GM18499 (cell line): Measurements from ENCODE around the gene RABEPK.
"Not testable (repeated sequence)": the region's sequence is repeated elsewhere in the genome, so short reads cannot be mapped to it uniquely, and the experiment has no call there.

Experiments
- ATAC-seq: cut with Tn5 transposase; IDR thresholded peaks from one replicate; pipeline ENCODE4 v1.9.1; 2021; ENCODE audit warnings: moderate number of reproducible peaks; ENCODE audit not compliant: insufficient read depth, unreplicated experiment

RABEPK gene

DNA sequence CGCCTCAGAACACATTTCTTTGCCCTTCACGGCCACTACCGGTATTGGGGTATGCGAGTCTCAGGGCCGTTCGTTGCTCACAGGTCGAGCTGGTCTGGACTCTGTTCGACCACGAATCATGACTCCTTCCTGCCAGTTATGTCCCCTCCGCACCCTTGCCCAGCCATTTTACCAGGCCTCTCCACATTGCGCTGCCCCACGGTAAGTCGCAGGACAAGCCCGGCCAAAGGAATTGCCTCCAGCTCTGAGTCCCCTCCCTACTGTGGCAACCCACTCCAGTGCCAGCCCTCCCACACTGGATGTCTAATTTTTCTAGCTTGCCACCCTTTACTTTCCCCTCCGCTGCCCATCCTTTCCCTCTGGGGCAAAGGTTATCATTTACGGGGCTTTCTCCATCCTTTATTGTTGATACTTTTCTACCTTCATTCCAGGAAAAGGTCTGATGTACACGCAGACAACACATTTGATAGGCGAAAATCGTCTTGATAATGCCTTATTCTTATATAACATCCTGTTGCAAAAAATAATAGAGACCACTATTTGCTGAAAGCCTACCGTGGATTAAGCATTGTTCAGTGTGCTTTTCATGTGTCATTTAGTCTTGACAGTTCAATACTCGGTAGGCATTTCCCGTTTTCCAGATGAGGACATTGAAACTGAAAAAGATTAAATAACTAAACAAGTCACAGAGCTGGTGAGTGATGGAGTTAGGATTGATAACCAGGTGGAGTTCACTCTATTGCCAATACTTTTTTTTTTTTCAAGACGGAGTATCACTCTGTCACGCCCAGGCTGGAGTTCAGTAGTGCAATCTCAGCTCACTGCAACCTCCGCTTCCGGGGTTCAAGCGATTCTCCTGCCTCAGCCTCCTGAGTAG lies 41.8 kb downstream of the RABEPK start:
- no peak for ATAC-seq

GRCh38 chr9:125243792-125244260 lies 43.5 kb downstream of the RABEPK start:
- no peak for ATAC-seq

- ATAC-seq = no peak
These were observed 45.9 kb downstream of the RABEPK start for GRCh38 chr9:125246261-125246667.

- no peak for ATAC-seq
These were observed 53.9 kb downstream of the RABEPK start for GRCh38 chr9:125254231-125254630.

DNA sequence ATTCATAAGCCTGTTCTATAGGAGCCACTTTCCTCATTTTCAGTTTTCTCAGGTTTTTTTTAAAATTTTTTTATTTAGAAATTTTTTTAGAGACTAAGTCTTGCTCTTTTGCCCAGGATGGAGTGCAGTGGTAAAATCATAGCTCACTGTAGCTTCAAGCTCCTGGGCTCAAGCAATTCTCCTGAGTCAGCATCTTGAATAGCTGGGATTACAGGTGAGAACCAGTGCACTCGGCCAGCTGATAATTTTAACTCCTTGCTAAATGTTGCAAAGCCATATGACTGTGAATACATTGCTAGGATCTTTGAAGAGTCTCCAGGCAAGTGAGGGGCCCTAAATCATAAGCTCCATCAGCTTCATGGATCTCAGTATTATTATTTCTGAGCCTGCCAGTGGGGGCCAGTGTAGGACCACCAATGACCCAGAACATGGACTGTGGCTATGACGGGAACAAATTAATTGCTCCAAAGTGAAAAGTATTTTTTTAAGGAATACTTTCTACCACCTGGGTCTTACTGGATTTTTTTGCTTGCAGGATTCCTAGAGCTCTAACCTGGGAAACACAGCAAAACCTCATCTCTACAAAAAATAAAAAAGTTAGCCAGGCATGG lies 55.5 kb downstream of the RABEPK start:
- ATAC-seq = no peak

GRCh38 chr9:125258160-125258785 lies 57.9 kb downstream of the RABEPK start:
- no peak for ATAC-seq

DNA sequence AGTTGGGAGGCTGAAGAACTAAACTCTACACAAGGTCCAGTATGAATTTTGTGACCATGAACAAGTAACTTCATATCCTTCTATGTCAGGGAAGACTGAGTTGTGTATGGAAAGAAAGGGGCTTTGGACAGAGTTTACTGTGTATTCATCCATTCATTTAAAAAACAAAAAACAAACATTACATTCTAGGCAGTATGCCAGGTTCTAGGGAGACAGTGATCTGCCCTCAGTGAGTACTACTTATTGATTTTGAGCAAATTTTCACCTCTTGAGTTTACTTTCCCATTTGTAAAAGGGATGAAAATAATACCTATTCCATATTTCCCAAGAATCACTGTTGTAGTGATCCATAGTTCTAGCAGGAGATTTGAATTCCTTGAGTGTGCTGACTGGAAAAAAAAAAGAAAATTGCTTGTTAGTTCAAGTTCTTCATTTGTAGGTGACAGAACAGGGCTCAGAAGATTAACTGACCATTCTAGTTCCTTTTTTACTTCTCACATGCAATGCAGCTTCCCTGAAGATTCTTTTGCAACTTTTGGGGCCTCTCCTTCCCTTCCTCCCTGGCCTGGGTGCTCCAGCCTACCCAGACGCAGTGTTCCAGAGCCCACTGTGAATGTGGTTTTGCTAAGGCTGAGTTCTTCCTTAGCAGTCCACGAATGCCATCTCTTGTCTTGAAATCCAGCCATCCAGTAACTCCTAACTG lies 58.6 kb downstream of the RABEPK start:
- no peak for ATAC-seq

- no peak for ATAC-seq
These were observed 60.2 kb downstream of the RABEPK start for GRCh38 chr9:125260561-125260960.

GRCh38 chr9:125261501-125262293 lies 61.4 kb downstream of the RABEPK start, which contains the start of gene GAPVD1:
GAPVD1 (plus strand) TSS chr9:125261826; CDS start chr9:125298922, 37,096 bp downstream.
- peak; percentile 67 for ATAC-seq

- no peak for ATAC-seq
These were observed 62.1 kb downstream of the RABEPK start for GRCh38 chr9:125262294-125262991.

- ATAC-seq = not testable (repeated sequence)
These were observed 63.7 kb downstream of the RABEPK start for GRCh38 chr9:125264068-125264467.

- no peak for ATAC-seq
These were observed 68.2 kb downstream of the RABEPK start for GRCh38 chr9:125268394-125269013.

DNA sequence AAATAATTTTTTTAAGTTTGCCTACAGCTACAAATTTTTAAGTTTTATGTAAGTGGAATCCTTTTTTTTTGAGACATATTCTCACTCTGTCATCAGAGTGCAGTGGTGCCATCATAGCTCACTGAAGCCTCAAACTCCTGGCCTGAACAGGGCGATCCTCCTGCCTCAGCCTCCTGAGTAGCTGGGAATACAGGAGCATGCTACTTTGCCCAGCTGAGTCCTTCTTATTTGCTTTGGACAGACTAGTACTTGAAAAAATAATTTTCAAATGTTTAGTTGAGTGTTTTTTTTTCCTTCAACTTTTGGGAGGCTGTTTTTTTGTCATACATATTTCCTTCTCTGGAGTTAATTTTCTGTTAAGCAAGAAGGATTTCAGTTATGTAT lies 68.7 kb downstream of the RABEPK start:
- ATAC-seq = no peak

DNA sequence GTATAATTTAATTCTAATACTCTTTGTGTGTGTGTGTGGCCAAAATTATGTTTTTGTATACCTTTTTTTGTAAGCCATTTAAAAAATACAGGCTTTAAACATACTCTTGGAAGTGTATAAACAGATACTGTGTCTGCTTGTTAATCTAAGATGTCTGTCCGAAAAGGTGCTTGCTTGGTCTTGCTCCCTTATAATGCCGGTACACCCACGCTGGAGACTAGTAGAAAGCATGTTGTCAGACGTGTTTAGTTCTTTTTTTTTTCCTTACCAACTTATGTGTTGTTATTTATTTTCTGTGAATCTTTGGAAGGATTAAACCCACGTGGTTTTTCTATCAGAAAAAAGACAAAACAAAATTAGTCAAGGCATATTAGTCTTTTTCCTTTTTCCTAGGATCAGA lies 70.7 kb downstream of the RABEPK start:
- no peak for ATAC-seq

DNA sequence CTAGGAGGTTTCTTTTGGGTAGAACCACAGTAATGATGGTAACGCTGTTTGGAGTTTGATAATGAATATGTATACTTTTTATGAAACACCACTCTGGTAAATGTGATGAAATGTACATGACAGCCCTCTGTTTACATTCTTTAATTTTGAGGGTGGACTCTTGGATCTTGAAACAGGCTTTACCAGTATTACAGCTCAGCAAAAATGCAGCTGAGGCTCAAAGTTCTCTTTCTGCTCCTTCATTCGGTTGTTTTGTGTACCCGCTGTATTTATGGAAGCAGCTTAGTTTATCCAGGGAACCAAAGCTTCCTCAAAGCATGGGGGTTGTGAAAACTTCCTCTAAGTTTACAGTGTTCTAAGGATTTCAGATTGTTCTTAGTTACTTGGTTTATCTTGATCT lies 72.4 kb downstream of the RABEPK start:
- no peak for ATAC-seq

GRCh38 chr9:125276771-125277170 lies 76.4 kb downstream of the RABEPK start:
- ATAC-seq = no peak

GRCh38 chr9:125277411-125277810 lies 77.1 kb downstream of the RABEPK start:
- no peak for ATAC-seq

GRCh38 chr9:125280945-125281344 lies 80.6 kb downstream of the RABEPK start:
- no peak for ATAC-seq
